Activated T-cell treated with anti-CD3 and anti-CD28 coated beads, Interleukin-2, amount 50 U/mL, for 72 hours (primary cell): ENCODE data around the gene FAM124A. TPM values are rescaled to one million over a fixed set of nuclear protein-coding genes. Genes with fewer than 3 reads are reported as not detected.

Experiments used
- ATAC-seq, 2 donors: fragments of 150-1000 bp; cut with Tn5 transposase; replicated peaks in 1 of 2; 2 replicates each; pipeline ENCODE4 v1.10.0; 2021; ENCODE audit warnings: moderate library complexity in 2 of 2, mild to moderate bottlenecking in 1 of 2
- DNase-seq, 2 donors: peaks; one replicate each; pipeline ENCODE4 v3.0.0; 2021 to 2022; ENCODE audit warnings: mixed read lengths in 1 of 2
- H3K27ac Mint-ChIP-seq: one replicate; pipeline ENCODE4 v1.8.0; 2022; ENCODE audit warnings: mild to moderate bottlenecking, moderate library complexity, mixed read lengths
- H3K27me3 Mint-ChIP-seq: one replicate; pipeline ENCODE4 v1.8.0; 2022; ENCODE audit warnings: low read depth, mixed read lengths
- H3K36me3 Mint-ChIP-seq, 2 donors: one replicate each; pipeline ENCODE4 v1.8.0; 2022; ENCODE audit warnings: mixed read lengths in 2 of 2, mild to moderate bottlenecking in 1 of 2; ENCODE audit not compliant: insufficient read depth in 2 of 2
- H3K4me1 Mint-ChIP-seq: one replicate; pipeline ENCODE4 v1.8.0; 2022; ENCODE audit warnings: low read depth, mixed read lengths
- H3K4me3 Mint-ChIP-seq, 2 donors: one replicate each; pipeline ENCODE4 v1.8.0; 2022; ENCODE audit warnings: mild to moderate bottlenecking in 2 of 2, mixed read lengths in 2 of 2, moderate library complexity in 2 of 2
- H3K9me3 Mint-ChIP-seq, 2 donors: one replicate each; pipeline ENCODE4 v1.8.0; 2022; ENCODE audit warnings: mixed read lengths in 2 of 2
- total RNA-seq, 2 donors: library from RNA; stranded (reverse); gene quantifications; one replicate each; pipeline ENCODE4 v1.2.3, GENCODE V29; 2022

Gene FAM124A
- total RNA-seq, 2 donors from 2014 or later = 0.19 to 0.35 TPM

- ATAC-seq (no peak), DNase-seq (no peak)
- H3K36me3 Mint-ChIP-seq = no peaks in the 10 kb centered on the region
- no peak overlapping the region for H3K4me3 Mint-ChIP-seq
- H3K27ac Mint-ChIP-seq = no peak overlapping the region
- H3K9me3 Mint-ChIP-seq = no peaks in the 10 kb centered on the region
- H3K27me3 Mint-ChIP-seq = no peaks in the 10 kb centered on the region
- H3K4me1 Mint-ChIP-seq = no peaks in the 10 kb centered on the region
Measured at GRCh38 chr13:51317262-51317661, 95.1 kb downstream of the FAM124A start.

DNA sequence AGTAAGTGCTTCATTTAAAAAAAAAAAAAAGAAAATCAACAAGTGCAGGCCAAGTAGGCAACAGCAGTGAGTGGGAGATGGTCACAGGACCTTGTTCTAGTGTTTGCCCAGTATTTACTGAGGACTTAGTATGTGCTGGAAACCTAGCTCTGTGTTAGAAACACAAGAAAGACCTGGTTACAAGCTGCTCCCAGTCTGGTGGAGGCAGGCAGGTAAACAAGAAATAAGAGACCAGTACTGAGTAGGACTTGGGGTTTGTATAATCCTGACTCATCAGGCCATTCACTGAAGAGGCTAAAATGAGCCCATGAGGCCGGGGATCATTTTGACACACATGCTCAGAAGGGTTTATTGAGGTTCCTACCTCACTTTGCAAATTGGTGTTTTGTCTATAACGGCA, 95.8 kb downstream of the FAM124A start:
- DNase-seq (no peak), ATAC-seq (no peak)
- Mint-ChIP-seq H3K4me3 (no peak overlapping the region), H3K27ac (no peak overlapping the region), H3K27me3 (no peaks in the 10 kb centered on the region), H3K4me1 (no peaks in the 10 kb centered on the region), H3K9me3 (no peaks in the 10 kb centered on the region), H3K36me3 (no peaks in the 10 kb centered on the region)

GRCh38 chr13:51318876-51319275, 96.7 kb downstream of the FAM124A start:
- Mint-ChIP-seq H3K27ac (no peak overlapping the region), H3K36me3 (no peaks in the 10 kb centered on the region), H3K4me1 (no peaks in the 10 kb centered on the region), H3K27me3 (no peaks in the 10 kb centered on the region), H3K4me3 (no peak overlapping the region), H3K9me3 (no peaks in the 10 kb centered on the region)
- ATAC-seq (no peak), DNase-seq (no peak)

DNA sequence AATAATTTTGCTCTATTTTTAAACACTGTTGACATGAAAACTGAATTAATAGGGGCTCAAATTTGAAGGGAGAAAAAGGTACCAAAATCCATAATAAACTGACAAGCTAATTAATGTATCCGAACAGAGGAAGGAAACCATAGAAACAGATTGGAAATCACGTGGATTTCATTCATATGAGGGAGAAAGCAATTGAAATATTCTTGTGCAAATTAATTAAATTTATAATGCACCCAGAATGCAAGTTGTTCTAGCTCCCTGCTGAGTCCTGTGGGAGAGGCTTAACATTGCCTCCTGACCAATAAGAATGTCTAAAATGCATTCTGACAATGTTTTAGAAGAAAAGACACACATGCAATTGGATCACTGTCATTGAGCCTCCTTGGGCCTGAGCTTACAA, 99.6 kb downstream of the FAM124A start:
- DNase-seq (no peak), ATAC-seq (no peak)
- Mint-ChIP-seq H3K4me1 (no peaks in the 10 kb centered on the region), H3K27ac (no peak overlapping the region), H3K9me3 (no peaks in the 10 kb centered on the region), H3K27me3 (no peaks in the 10 kb centered on the region), H3K4me3 (no peak overlapping the region), H3K36me3 (no peaks in the 10 kb centered on the region)

- DNase-seq = no peak
- no peaks in the 10 kb centered on the region for H3K4me1 Mint-ChIP-seq
- no peak overlapping the region for H3K4me3 Mint-ChIP-seq
- no peaks in the 10 kb centered on the region for H3K9me3 Mint-ChIP-seq
- H3K36me3 Mint-ChIP-seq = no peaks in the 10 kb centered on the region
- no peaks in the 10 kb centered on the region for H3K27me3 Mint-ChIP-seq
- no peak for ATAC-seq
- no peak overlapping the region for H3K27ac Mint-ChIP-seq
Measured at GRCh38 chr13:51322826-51323225, 100.6 kb downstream of the FAM124A start.

DNA sequence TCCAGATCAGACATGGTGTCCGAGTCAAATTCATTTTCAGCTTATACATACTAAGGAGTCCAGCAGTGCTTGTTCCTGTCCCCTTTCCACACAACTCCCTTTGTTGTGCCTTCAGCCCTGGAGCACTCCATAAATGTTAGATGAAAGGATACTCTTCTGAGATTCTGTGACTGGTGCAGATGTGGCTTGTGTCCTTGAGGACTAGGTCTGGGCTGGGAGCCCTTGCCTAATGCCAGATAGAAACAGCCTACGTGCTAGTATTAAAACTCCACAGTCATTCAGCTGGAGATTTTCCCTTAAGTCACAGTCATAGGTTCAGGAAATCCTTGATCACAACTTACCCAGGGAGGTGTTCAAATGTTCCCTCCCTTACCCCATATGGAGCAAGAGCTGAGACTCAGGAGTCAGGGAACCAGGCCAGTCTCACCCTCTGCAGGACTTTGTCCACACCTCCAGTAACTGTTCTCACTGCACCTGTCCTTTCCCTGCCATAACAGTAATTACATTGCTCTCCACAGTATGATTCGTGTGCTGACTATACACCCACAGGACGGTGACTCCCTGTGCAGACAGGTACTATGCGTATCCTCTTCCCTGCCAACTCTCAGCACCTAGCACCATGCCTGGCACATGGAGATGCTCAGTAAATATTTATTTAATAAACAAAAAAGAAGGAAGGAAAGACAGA, 101.8 kb downstream of the FAM124A start:
- no peaks in the 10 kb centered on the region for H3K4me1 Mint-ChIP-seq
- no peak for DNase-seq
- no peaks in the 10 kb centered on the region for H3K9me3 Mint-ChIP-seq
- no peaks in the 10 kb centered on the region for H3K36me3 Mint-ChIP-seq
- H3K4me3 Mint-ChIP-seq = no peak overlapping the region
- ATAC-seq = no peak
- no peaks in the 10 kb centered on the region for H3K27me3 Mint-ChIP-seq
- no peak overlapping the region for H3K27ac Mint-ChIP-seq

- ATAC-seq (no peak), DNase-seq (no peak)
- no peaks in the 10 kb centered on the region for H3K27me3 Mint-ChIP-seq
- no peak overlapping the region for H3K4me3 Mint-ChIP-seq
- H3K4me1 Mint-ChIP-seq = no peaks in the 10 kb centered on the region
- H3K9me3 Mint-ChIP-seq = no peaks in the 10 kb centered on the region
- H3K36me3 Mint-ChIP-seq = no peaks in the 10 kb centered on the region
- no peak overlapping the region for H3K27ac Mint-ChIP-seq
Measured at GRCh38 chr13:51324714-51325420, 102.7 kb downstream of the FAM124A start.

GRCh38 chr13:51325837-51326236, 103.6 kb downstream of the FAM124A start:
- Mint-ChIP-seq H3K4me3 (no peak overlapping the region), H3K27ac (no peak overlapping the region), H3K27me3 (no peaks in the 10 kb centered on the region), H3K4me1 (peaks cover 7% of the 10 kb centered on the region), H3K36me3 (peaks cover 0 to 2% of the 10 kb centered on the region in 2 donors), H3K9me3 (no peaks in the 10 kb centered on the region)
- ATAC-seq = no peak
- DNase-seq = no peak

- H3K4me1 Mint-ChIP-seq = peaks cover 17% of the 10 kb centered on the region
- no peak for DNase-seq
- no peak overlapping the region for H3K27ac Mint-ChIP-seq
- no peak overlapping the region for H3K4me3 Mint-ChIP-seq
- H3K27me3 Mint-ChIP-seq = no peaks in the 10 kb centered on the region
- peak in 1 of 2 donors; percentile 32 for ATAC-seq
- peaks cover 0 to 2% of the 10 kb centered on the region in 2 donors for H3K9me3 Mint-ChIP-seq
- H3K36me3 Mint-ChIP-seq = peaks cover 0 to 4% of the 10 kb centered on the region in 2 donors
Measured at GRCh38 chr13:51326777-51327176, 104.6 kb downstream of the FAM124A start.

GRCh38 chr13:51327961-51328360, 105.8 kb downstream of the FAM124A start:
- Mint-ChIP-seq H3K27ac (no peak overlapping the region), H3K27me3 (no peaks in the 10 kb centered on the region), H3K9me3 (peaks cover 0 to 2% of the 10 kb centered on the region in 2 donors), H3K4me3 (no peak overlapping the region), H3K36me3 (peaks cover 0 to 4% of the 10 kb centered on the region in 2 donors), H3K4me1 (peaks cover 25% of the 10 kb centered on the region)
- DNase-seq = no peak
- ATAC-seq = no peak

DNA sequence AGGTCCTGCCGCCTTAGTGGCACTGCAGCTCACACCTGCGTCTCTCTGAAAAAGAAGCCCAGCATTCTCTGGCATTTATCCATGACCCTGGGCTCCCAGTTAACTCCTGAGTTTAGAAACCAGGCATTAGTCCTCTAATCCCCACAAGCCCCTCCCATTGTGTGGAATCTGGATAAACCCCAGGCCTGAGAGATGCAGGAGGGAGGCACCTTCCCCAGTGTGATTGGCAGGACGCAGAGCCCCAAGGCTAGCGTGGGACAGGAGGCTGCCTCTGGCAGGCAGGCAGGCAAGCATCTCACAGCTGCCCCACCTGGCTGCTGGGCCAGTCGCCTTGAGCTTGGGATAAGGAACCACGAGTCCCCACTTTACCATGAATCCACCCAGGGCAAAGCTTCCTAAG, 106.3 kb downstream of the FAM124A start:
- DNase-seq (no peak), ATAC-seq (no peak)
- Mint-ChIP-seq H3K4me1 (peaks cover 27% of the 10 kb centered on the region), H3K36me3 (peaks cover 0 to 4% of the 10 kb centered on the region in 2 donors), H3K27ac (no peak overlapping the region), H3K4me3 (no peak overlapping the region), H3K27me3 (peaks cover under 1% of the 10 kb centered on the region), H3K9me3 (peaks cover 0 to 2% of the 10 kb centered on the region in 2 donors)

GRCh38 chr13:51329606-51330005, 107.4 kb downstream of the FAM124A start:
- Mint-ChIP-seq H3K36me3 (peaks cover 0 to 4% of the 10 kb centered on the region in 2 donors), H3K9me3 (peaks cover 0 to 3% of the 10 kb centered on the region in 2 donors), H3K27me3 (peaks cover 6% of the 10 kb centered on the region), H3K4me3 (no peak overlapping the region), H3K4me1 (peaks cover 32% of the 10 kb centered on the region), H3K27ac (no peak overlapping the region)
- ATAC-seq (no peak), DNase-seq (no peak)

GRCh38 chr13:51330791-51331190, 108.6 kb downstream of the FAM124A start:
- peaks cover 0 to 3% of the 10 kb centered on the region in 2 donors for H3K9me3 Mint-ChIP-seq
- ATAC-seq (peak; percentile 32 to 40), DNase-seq (no peak)
- peaks cover 32% of the 10 kb centered on the region for H3K4me1 Mint-ChIP-seq
- peak overlapping the region; percentile 44 to 57 for H3K4me3 Mint-ChIP-seq
- peak overlapping the region; percentile 36 for H3K27ac Mint-ChIP-seq
- H3K27me3 Mint-ChIP-seq = peaks cover 6% of the 10 kb centered on the region
- H3K36me3 Mint-ChIP-seq = peaks cover 0 to 4% of the 10 kb centered on the region in 2 donors
